Measurements from ENCODE around the gene ASIC2.

ASIC2 gene

GRCh38 chr17:33082529-33083173 is 210.4 kb downstream of the ASIC2 start:
- DNase-seq (ENCODE audit: low spot score), result no peak
- in situ Hi-C loops (cut with MboI; ENCODE audit: low sequenced_read_pairs, unreplicated experiment), result no loop called here
- TF ChIP-seq CTCF (IDR thresholded peaks at IDR 0.05; ENCODE audit: borderline replicate concordance, control extremely low read depth, extremely low read depth, insufficient read depth, missing control alignments), result no peak

- DNase-seq (ENCODE audit: low spot score), result no peak
- TF ChIP-seq CTCF (IDR thresholded peaks at IDR 0.05; ENCODE audit: borderline replicate concordance, control extremely low read depth, extremely low read depth, insufficient read depth, missing control alignments), result no peak
- in situ Hi-C loops (cut with MboI; ENCODE audit: low sequenced_read_pairs, unreplicated experiment), result no loop called here
Observed at GRCh38 chr17:33080091-33080490, 213.0 kb downstream of the ASIC2 start.

GRCh38 chr17:33079201-33079600 is 213.9 kb downstream of the ASIC2 start:
- no peak for DNase-seq (ENCODE audit: low spot score)
- no peak for TF ChIP-seq CTCF (IDR thresholded peaks at IDR 0.05; ENCODE audit: borderline replicate concordance, control extremely low read depth, extremely low read depth, insufficient read depth, missing control alignments)
- in situ Hi-C loops (cut with MboI; ENCODE audit: low sequenced_read_pairs, unreplicated experiment), result loop anchor here (10.0 kb wide), 1 partner anchor 56 kb away; no protein-coding TSS in a partner anchor

- TF ChIP-seq CTCF (IDR thresholded peaks at IDR 0.05; ENCODE audit: borderline replicate concordance, control extremely low read depth, extremely low read depth, insufficient read depth, missing control alignments), result no peak
- in situ Hi-C loops (cut with MboI; ENCODE audit: low sequenced_read_pairs, unreplicated experiment), result loop anchor here (10.0 kb wide), 1 partner anchor 58 kb away; no protein-coding TSS in a partner anchor
- DNase-seq (ENCODE audit: low spot score), result no peak
Observed at GRCh38 chr17:33076979-33077378, 216.1 kb downstream of the ASIC2 start.

- TF ChIP-seq CTCF (IDR thresholded peaks at IDR 0.05; ENCODE audit: borderline replicate concordance, control extremely low read depth, extremely low read depth, insufficient read depth, missing control alignments), result no peak
- in situ Hi-C loops (cut with MboI; ENCODE audit: low sequenced_read_pairs, unreplicated experiment), result loop anchor here (10.0 kb wide), 1 partner anchor 61 kb away; no protein-coding TSS in a partner anchor
- DNase-seq (ENCODE audit: low spot score), result no peak
Observed at GRCh38 chr17:33073416-33073815, 219.7 kb downstream of the ASIC2 start.

- TF ChIP-seq CTCF (IDR thresholded peaks at IDR 0.05; ENCODE audit: borderline replicate concordance, control extremely low read depth, extremely low read depth, insufficient read depth, missing control alignments), result no peak
- no peak for DNase-seq (ENCODE audit: low spot score)
- in situ Hi-C loops (cut with MboI; ENCODE audit: low sequenced_read_pairs, unreplicated experiment), result loop anchor here (10.0 kb wide), 1 partner anchor 62 kb away; no protein-coding TSS in a partner anchor
Observed at GRCh38 chr17:33072421-33073161, 220.5 kb downstream of the ASIC2 start.
